CD8-positive, alpha-beta memory T cell (primary cell): ENCODE measurements around the gene ZNF771. TPM values are rescaled to one million over a fixed set of nuclear protein-coding genes. Genes with fewer than 3 reads are reported as not detected.

ENCODE experiments used
- CTCF ChIA-PET: fragments of 350-600 bp; sonication (Branson Sonifier 250); formaldehyde crosslinking; loops from one replicate; lab custom pipeline; 2021; ENCODE audit warnings: antibody characterized with exemption; lab: Charles Lee
- POLR2A ChIA-PET: fragments of 350-600 bp; sonication (Branson Sonifier 250); formaldehyde crosslinking; loops from one replicate; lab custom pipeline; 2021; ENCODE audit warnings: antibody characterized with exemption; lab: Charles Lee
- DNase-seq, 5 donors: peaks; one replicate each; pipeline versions ENCODE4 v3.0.0 to v3.0.0-alpha.2; 2020 to 2022; ENCODE audit warnings: mixed read lengths in 1 of 5
- H3K27ac ChIP-seq: one replicate; pipeline ENCODE4 v1.7.0; 2013; ENCODE audit warnings: low read depth, mild to moderate bottlenecking, low read length, moderate library complexity
- H3K27me3 ChIP-seq: 2 replicates; pipeline ENCODE4 v1.7.0; 2013; ENCODE audit warnings: low read length, mild to moderate bottlenecking; ENCODE audit not compliant: insufficient read depth, poor library complexity, severe bottlenecking
- H3K36me3 ChIP-seq: 2 replicates; pipeline ENCODE4 v1.7.0; 2013; ENCODE audit warnings: mild to moderate bottlenecking, low read length, moderate library complexity; ENCODE audit not compliant: insufficient read depth
- H3K4me1 ChIP-seq: 2 replicates; pipeline ENCODE4 v1.7.0; 2013; ENCODE audit warnings: mild to moderate bottlenecking, low read length, moderate library complexity; ENCODE audit not compliant: insufficient read depth
- H3K4me3 ChIP-seq: 2 replicates; pipeline ENCODE4 v1.7.0; 2013; ENCODE audit warnings: mild to moderate bottlenecking, low read length
- H3K9me3 ChIP-seq: 2 replicates; pipeline ENCODE4 v1.7.0; 2013; ENCODE audit warnings: mild to moderate bottlenecking, low read length
- H3K27ac Mint-ChIP-seq, 8 donors: one replicate each; pipeline ENCODE4 v1.8.0; 2020 to 2021; ENCODE audit warnings: mixed read lengths in 8 of 8, mild to moderate bottlenecking in 6 of 8, inconsistent platforms in 3 of 8, moderate library complexity in 3 of 8
- H3K27me3 Mint-ChIP-seq, 2 donors: one replicate each; pipeline ENCODE4 v1.8.0; 2020 to 2021; ENCODE audit warnings: mixed read lengths in 2 of 2, mild to moderate bottlenecking in 1 of 2, moderate library complexity in 1 of 2
- H3K36me3 Mint-ChIP-seq, 3 donors: one replicate each; pipeline ENCODE4 v1.8.0; 2020 to 2021; ENCODE audit warnings: mixed read lengths in 3 of 3, inconsistent platforms in 1 of 3, mild to moderate bottlenecking in 1 of 3
- H3K4me1 Mint-ChIP-seq, 3 donors: one replicate each; pipeline ENCODE4 v1.8.0; 2020 to 2021; ENCODE audit warnings: mixed read lengths in 3 of 3, inconsistent platforms in 1 of 3, mild to moderate bottlenecking in 1 of 3
- H3K4me3 Mint-ChIP-seq, 7 donors: one replicate each; pipeline ENCODE4 v1.8.0; 2020 to 2021; ENCODE audit warnings: mixed read lengths in 7 of 7, mild to moderate bottlenecking in 6 of 7, moderate library complexity in 4 of 7, inconsistent platforms in 2 of 7
- H3K9me3 Mint-ChIP-seq, 5 donors: one replicate each; pipeline ENCODE4 v1.8.0; 2020 to 2022; ENCODE audit warnings: mixed read lengths in 5 of 5, mild to moderate bottlenecking in 3 of 5, moderate library complexity in 2 of 5, inconsistent platforms in 1 of 5
- polyA plus RNA-seq: library from polyadenylated mRNA; unstranded; fragments of 300-500 nt; fragmentation: Illumina TruSeq; gene quantifications from one replicate; pipeline ENCODE4 v1.2.3, GENCODE V29; 2021
- total RNA-seq, 2 experiments: library from RNA; stranded (reverse); gene quantifications; one replicate each; pipeline ENCODE4 v1.2.3, GENCODE V29; 2021

ZNF771 gene
- total and polyA plus RNA-seq, 3 experiments from 2014 or later = 6.0 to 9.8 (median 7.3) TPM

DNA sequence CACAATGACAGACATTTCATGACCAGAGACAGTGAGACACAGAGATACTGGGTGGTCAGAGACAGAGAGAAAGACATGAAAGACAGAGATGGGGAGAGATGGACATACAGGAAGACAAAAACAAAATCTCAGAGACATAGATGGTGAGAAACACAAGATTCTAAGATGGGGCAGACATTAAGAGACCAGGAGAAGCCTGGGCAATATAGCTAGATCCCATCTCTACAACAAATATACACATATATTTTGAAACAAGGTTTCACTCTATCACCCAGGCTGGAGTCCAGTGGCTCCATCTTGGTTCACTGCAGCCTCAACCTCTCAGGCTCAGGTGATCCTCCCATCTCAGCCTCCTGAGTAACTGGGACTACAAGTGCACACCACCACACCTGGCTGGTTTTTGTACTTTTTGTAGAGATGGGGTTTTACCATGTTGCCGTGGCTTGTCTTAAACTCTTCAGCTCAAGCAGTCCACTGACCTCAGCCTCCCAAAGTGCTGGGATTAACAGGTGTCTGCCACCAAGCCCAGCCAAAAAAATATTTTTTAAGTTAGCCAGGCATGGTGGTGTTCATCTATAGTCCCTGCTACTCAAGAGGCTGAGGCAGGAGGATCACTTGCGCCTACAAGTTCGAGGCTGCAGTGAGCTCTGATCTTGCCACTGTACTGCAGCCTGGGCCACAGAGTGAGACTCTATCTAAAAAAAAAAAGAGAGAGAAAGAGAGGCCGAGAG is 27.2 kb upstream of the ZNF771 start:
- no peaks in the 10 kb centered on the region for H3K9me3 ChIP-seq
- Mint-ChIP-seq H3K4me3 (peak overlapping the region; percentile 91 to 100 (median 93)), H3K4me1 (peaks cover 59 to 67% (median 60%) of the 10 kb centered on the region in 3 donors), H3K27me3 (peaks cover 0 to 2% of the 10 kb centered on the region in 2 donors), H3K9me3 (no peaks in the 10 kb centered on the region), H3K27ac (peak overlapping the region; percentile 92 to 100 (median 100)), H3K36me3 (peaks cover 3 to 32% (median 3%) of the 10 kb centered on the region in 3 donors)
- no peak for DNase-seq
- CTCF ChIA-PET = interaction anchor here (1.2 to 3.6 kb wide), 3 partner anchors 9 to 37 kb away, joined by 3 to 24 read pairs (median 6); partner anchors contain the start of gene TBC1D10B
- peak overlapping the region; percentile 20 for H3K4me3 ChIP-seq
- POLR2A ChIA-PET = interaction anchor here (1.5 to 4.3 kb wide), 3 partner anchors 9 to 270 kb away, joined by 4 to 35 read pairs (median 8); partner anchors contain the start of genes PRR14 and TBC1D10B
- peaks cover 71% of the 10 kb centered on the region for H3K4me1 ChIP-seq
- H3K36me3 ChIP-seq = no peaks in the 10 kb centered on the region
- no peaks in the 10 kb centered on the region for H3K27me3 ChIP-seq
- H3K27ac ChIP-seq = no peak overlapping the region

DNA sequence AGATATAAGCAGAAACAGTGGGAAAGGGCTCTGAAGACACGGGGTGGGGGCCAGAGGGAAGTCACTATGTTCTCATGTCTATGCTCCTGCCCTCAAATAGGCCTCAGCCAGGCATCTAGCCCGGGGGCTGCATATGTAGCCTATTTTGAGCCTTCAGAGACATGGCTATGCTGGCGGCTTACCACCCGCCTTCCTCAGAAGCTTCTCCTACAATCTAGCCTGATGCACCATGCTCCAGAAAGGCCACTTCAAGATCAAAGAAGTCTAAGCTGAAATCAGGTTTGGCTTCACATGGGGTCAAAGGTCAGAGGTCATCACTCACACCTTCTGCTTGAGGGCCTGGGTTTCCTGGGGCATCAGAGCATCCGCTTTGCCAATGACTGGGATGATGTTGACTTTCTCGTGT is 26.6 kb upstream of the ZNF771 start:
- Mint-ChIP-seq H3K9me3 (no peaks in the 10 kb centered on the region), H3K27ac (peak overlapping the region; percentile 92 to 100 (median 100)), H3K4me1 (peaks cover 59 to 64% (median 61%) of the 10 kb centered on the region in 3 donors), H3K36me3 (peaks cover 3 to 32% (median 3%) of the 10 kb centered on the region in 3 donors), H3K4me3 (peak overlapping the region; percentile 81 to 93 (median 91)), H3K27me3 (peaks cover 0 to 2% of the 10 kb centered on the region in 2 donors)
- Histone ChIP-seq H3K27me3 (no peaks in the 10 kb centered on the region), H3K9me3 (no peaks in the 10 kb centered on the region), H3K4me3 (peak overlapping the region; percentile 57), H3K27ac (peak overlapping the region; percentile 60), H3K4me1 (peaks cover 68% of the 10 kb centered on the region), H3K36me3 (no peaks in the 10 kb centered on the region)
- ChIA-PET POLR2A (interaction anchor here (1.5 to 4.3 kb wide), 2 partner anchors 10 to 37 kb away, joined by 4 to 35 read pairs; partner anchors contain the start of gene TBC1D10B), CTCF (interaction anchor here (1.4 to 3.6 kb wide), 2 partner anchors 10 to 29 kb away, joined by 6 to 24 read pairs; partner anchors contain the start of gene TBC1D10B)
- DNase-seq = no peak

- Mint-ChIP-seq H3K9me3 (no peaks in the 10 kb centered on the region), H3K4me3 (peak overlapping the region; percentile 81 to 93 (median 91)), H3K4me1 (peaks cover 59 to 64% (median 60%) of the 10 kb centered on the region in 3 donors), H3K27ac (peak overlapping the region; percentile 92 to 100 (median 100)), H3K27me3 (peaks cover 0 to 2% of the 10 kb centered on the region in 2 donors), H3K36me3 (peaks cover 3 to 32% (median 3%) of the 10 kb centered on the region in 3 donors)
- CTCF ChIA-PET = interaction anchor here (1.4 to 3.6 kb wide), 7 partner anchors 10 to 34 kb away, joined by 4 to 24 read pairs (median 15); partner anchors contain the start of genes TBC1D10B, ZNF48 and ZNF771
- POLR2A ChIA-PET = interaction anchor here (1.5 to 4.3 kb wide), 6 partner anchors 11 to 316 kb away, joined by 4 to 35 read pairs (median 10); partner anchors contain the start of genes ALDOA, TBC1D10B, ZNF48 and ZNF771
- Histone ChIP-seq H3K27me3 (no peaks in the 10 kb centered on the region), H3K36me3 (no peaks in the 10 kb centered on the region), H3K4me1 (peaks cover 62% of the 10 kb centered on the region), H3K27ac (peak overlapping the region; percentile 60), H3K9me3 (no peaks in the 10 kb centered on the region), H3K4me3 (peak overlapping the region; percentile 57)
- peak in 1 of 5 donors; percentile 56 for DNase-seq
Measured at GRCh38 chr16:30381291-30382041, 25.9 kb upstream of the ZNF771 start.

DNA sequence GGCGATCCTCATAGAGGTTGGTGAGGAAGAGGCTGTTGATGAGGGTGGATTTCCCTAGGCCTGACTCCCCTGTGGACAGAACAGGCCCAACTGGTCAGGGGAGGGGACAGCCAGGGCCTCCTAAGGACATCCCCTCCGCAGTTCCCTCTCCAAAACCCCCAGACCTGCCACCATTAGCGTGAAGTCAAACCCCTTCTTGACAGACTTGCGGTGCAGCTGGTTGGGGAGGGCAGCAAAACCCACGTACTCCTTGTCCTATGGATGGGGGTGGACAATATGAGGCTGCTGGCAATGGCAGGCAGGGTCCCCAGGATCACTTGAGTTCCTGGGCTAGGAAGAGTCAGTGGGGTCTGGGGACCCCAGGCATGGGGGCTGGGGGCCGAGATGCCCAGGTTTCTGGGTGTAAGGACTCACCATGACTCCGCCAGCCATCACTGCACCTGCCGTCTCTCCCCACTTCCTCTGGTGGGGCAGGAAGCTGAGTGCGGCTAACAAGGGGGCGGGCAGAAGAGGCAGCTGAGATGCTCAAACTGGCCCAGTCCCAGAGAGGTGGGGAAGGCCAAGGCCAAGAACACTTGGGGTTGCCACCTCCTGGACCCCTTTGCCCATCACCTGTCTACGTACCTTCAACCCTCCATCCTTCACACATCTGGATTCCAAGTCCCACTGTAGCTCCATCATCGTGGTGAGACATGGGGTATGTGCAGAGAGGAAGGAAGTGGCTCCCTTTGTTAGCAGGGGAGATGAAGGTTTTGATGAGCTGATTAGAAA is 25.1 kb upstream of the ZNF771 start, which contains the start of gene SEPTIN1:
TSS of gene SEPTIN1 (minus strand) at position 451 of the 771 bp plus-strand sequence. CDS start at position 432, 19 bp downstream.
- Mint-ChIP-seq H3K27me3 (peaks cover 0 to 2% of the 10 kb centered on the region in 2 donors), H3K4me3 (peak within 1 kb of the TSS; percentile 81 to 93 (median 91)), H3K27ac (peak within 1 kb of the TSS; percentile 92 to 100 (median 100)), H3K36me3 (peaks cover 3 to 31% (median 3%) of the 10 kb centered on the region in 3 donors), H3K9me3 (no peaks in the 10 kb centered on the region), H3K4me1 (peaks cover 55 to 61% (median 56%) of the 10 kb centered on the region in 3 donors)
- Histone ChIP-seq H3K27ac (peak within 1 kb of the TSS; percentile 60), H3K27me3 (no peaks in the 10 kb centered on the region), H3K4me1 (peaks cover 54% of the 10 kb centered on the region), H3K9me3 (no peaks in the 10 kb centered on the region), H3K36me3 (no peaks in the 10 kb centered on the region), H3K4me3 (peak within 1 kb of the TSS; percentile 57)
- CTCF ChIA-PET = interaction anchor here (0.6 to 3.6 kb wide), 11 partner anchors 10 to 216 kb away, joined by 3 to 24 read pairs (median 10); partner anchors contain the start of genes CD2BP2, DCTPP1, TBC1D10B and ZNF48
- peak; percentile 64 to 87 (median 80) for DNase-seq
- POLR2A ChIA-PET = interaction anchor here (0.6 to 4.3 kb wide), 20 partner anchors 11 to 317 kb away, joined by 3 to 35 read pairs (median 4); partner anchors contain the start of genes ALDOA, CORO1A, TBC1D10B and ZNF48

- H3K27ac Mint-ChIP-seq = peak overlapping the region; percentile 92 to 100 (median 100)
- Histone ChIP-seq H3K36me3 (no peaks in the 10 kb centered on the region), H3K4me1 (peaks cover 51% of the 10 kb centered on the region), H3K27ac (no peak overlapping the region), H3K4me3 (peak overlapping the region; percentile 23), H3K27me3 (no peaks in the 10 kb centered on the region), H3K9me3 (no peaks in the 10 kb centered on the region)
- H3K9me3 Mint-ChIP-seq = no peaks in the 10 kb centered on the region
- peaks cover 0 to 2% of the 10 kb centered on the region in 2 donors for H3K27me3 Mint-ChIP-seq
- peaks cover 46 to 48% (median 47%) of the 10 kb centered on the region in 3 donors for H3K4me1 Mint-ChIP-seq
- peaks cover 3 to 22% (median 3%) of the 10 kb centered on the region in 3 donors for H3K36me3 Mint-ChIP-seq
- POLR2A ChIA-PET = interaction anchor here (0.6 to 4.3 kb wide), 8 partner anchors 12 to 318 kb away, joined by 3 to 35 read pairs (median 10); partner anchors contain the start of genes ALDOA, CORO1A, TBC1D10B and ZNF48
- peak in 1 of 5 donors; percentile 4 for DNase-seq
- peak overlapping the region; percentile 46 to 93 (median 91) for H3K4me3 Mint-ChIP-seq
- CTCF ChIA-PET = interaction anchor here (0.6 to 3.0 kb wide), 6 partner anchors 8 to 249 kb away, joined by 3 to 20 read pairs (median 12); partner anchors contain the start of gene ZNF771
Measured at GRCh38 chr16:30383521-30383920, 23.9 kb upstream of the ZNF771 start.

- H3K27me3 ChIP-seq = no peaks in the 10 kb centered on the region
- H3K36me3 Mint-ChIP-seq = peaks cover 0 to 24% (median 5%) of the 10 kb centered on the region in 3 donors
- CTCF ChIA-PET = interaction anchor here (0.8 to 3.6 kb wide), 6 partner anchors 11 to 30 kb away, joined by 3 to 19 read pairs (median 8); partner anchors contain the start of genes SEPTIN1 and ZNF771
- no peaks in the 10 kb centered on the region for H3K9me3 ChIP-seq
- H3K4me3 Mint-ChIP-seq = peak overlapping the region; percentile 72 to 92 (median 79)
- H3K4me1 Mint-ChIP-seq = peaks cover 23 to 41% (median 27%) of the 10 kb centered on the region in 3 donors
- DNase-seq = no peak
- POLR2A ChIA-PET = interaction anchor here (0.5 to 1.9 kb wide), 7 partner anchors 12 to 280 kb away, joined by 3 to 24 read pairs (median 3); partner anchors contain the start of genes SEPTIN1, TBC1D10B and ZNF771
- H3K36me3 ChIP-seq = no peaks in the 10 kb centered on the region
- H3K4me3 ChIP-seq = peak overlapping the region; percentile 53
- peaks cover 21% of the 10 kb centered on the region for H3K4me1 ChIP-seq
- H3K27ac Mint-ChIP-seq = peak overlapping the region; percentile 44 to 98 (median 76)
- peak overlapping the region; percentile 52 for H3K27ac ChIP-seq
- peaks cover 0 to 2% (median 0%) of the 10 kb centered on the region in 5 donors for H3K9me3 Mint-ChIP-seq
- H3K27me3 Mint-ChIP-seq = no peaks in the 10 kb centered on the region
Measured at GRCh38 chr16:30394592-30395154, 12.7 kb upstream of the ZNF771 start.
